H1 (cell line): ENCODE results near the gene USP3. TPM values are rescaled to one million over a fixed set of nuclear protein-coding genes. Genes with fewer than 3 reads are reported as not detected.

Experiments
- CTCF ChIA-PET: fragments of 300-600 bp; sonication (Branson Sonifier 250); formaldehyde crosslinking; loops from one replicate; lab custom pipeline; 2021; ENCODE audit not compliant: partially characterized antibody; lab: Charles Lee
- POLR2A ChIA-PET: fragments of 300-600 bp; sonication (Branson Sonifier 250); formaldehyde crosslinking; loops from one replicate; lab custom pipeline; 2021; ENCODE audit warnings: inconsistent platforms; ENCODE audit not compliant: partially characterized antibody; lab: Charles Lee
- DNase-seq, 2 experiments: peaks; one replicate each; pipeline versions ENCODE4 v3.0.0 to v3.0.0-alpha.2; 2010 to 2022; ENCODE audit warnings: low spot score in 2 of 2, low read depth in 1 of 2, mixed read lengths in 1 of 2
- FAIRE-seq: peaks from 2 replicates; lab custom pipeline; 2011; peaks lifted over from hg19 to GRCh38; lab: Jason Lieb, UNC
- H2AFZ ChIP-seq: 2 replicates; pipeline ENCODE4 v1.8.1; 2012; ENCODE audit warnings: low read length, inconsistent platforms
- H2AK5ac ChIP-seq: 2 replicates; pipeline ENCODE4 v1.6.1; 2013; ENCODE audit warnings: low read depth, low read length
- H2BK120ac ChIP-seq: replicated peaks from 2 replicates; pipeline ENCODE3; 2013; ENCODE audit warnings: low read depth, low read length, inconsistent platforms
- H2BK12ac ChIP-seq: 2 replicates; pipeline ENCODE4 v1.6.1; 2013; ENCODE audit warnings: low read depth, low read length
- H2BK15ac ChIP-seq: 2 replicates; pipeline ENCODE4 v1.6.1; 2013; ENCODE audit warnings: low read length
- H2BK20ac ChIP-seq: 2 replicates; pipeline ENCODE4 v1.6.1; 2013; ENCODE audit warnings: low read length
- H2BK5ac ChIP-seq: 2 replicates; pipeline ENCODE4 v1.6.1; 2013; ENCODE audit warnings: low read depth, low read length
- H3K14ac ChIP-seq: 2 replicates; pipeline ENCODE4 v1.6.1; 2013; ENCODE audit warnings: inconsistent platforms; ENCODE audit not compliant: insufficient read length
- H3K18ac ChIP-seq: 2 replicates; pipeline ENCODE4 v1.6.1; 2013; ENCODE audit warnings: low read length; ENCODE audit errors: extremely low read depth
- H3K23ac ChIP-seq: 2 replicates; pipeline ENCODE4 v1.6.1; 2013; ENCODE audit warnings: inconsistent platforms; ENCODE audit not compliant: insufficient read length
- H3K23me2 ChIP-seq: 2 replicates; pipeline ENCODE4 v1.6.1; 2013; ENCODE audit warnings: low read depth, low read length
- H3K27ac ChIP-seq: 2 replicates; pipeline ENCODE4 v1.6.1; 2011; ENCODE audit warnings: low read depth, low read length, inconsistent platforms
- H3K27me3 ChIP-seq, 4 experiments: replicated peaks in 1 of 4; 1 replicate in 1 of 4; 2 replicates in 3 of 4; pipeline versions ENCODE4 v1.6.1 to v1.8.1; 2011 to 2013; ENCODE audit warnings: low read length in 3 of 4, mild to moderate bottlenecking in 3 of 4, inconsistent platforms in 2 of 4, mixed read lengths in 2 of 4, moderate library complexity in 1 of 4; ENCODE audit not compliant: control insufficient read depth in 3 of 4, insufficient read depth in 3 of 4; ENCODE audit errors: extremely low read depth in 1 of 4
- H3K36me3 ChIP-seq, 4 experiments: 2 replicates each; pipeline versions ENCODE4 v1.6.1 to v1.8.1; 2011 to 2013; ENCODE audit warnings: mild to moderate bottlenecking in 4 of 4, low read length in 3 of 4, moderate library complexity in 2 of 4, control low read depth in 1 of 4, inconsistent platforms in 1 of 4; ENCODE audit not compliant: insufficient read depth in 4 of 4, control insufficient read depth in 2 of 4
- H3K4ac ChIP-seq: replicated peaks from 2 replicates; pipeline ENCODE3; 2013; ENCODE audit warnings: low read length, low read depth, mixed read lengths, inconsistent platforms; ENCODE audit not compliant: insufficient read length
- H3K4me1 ChIP-seq, 4 experiments: replicated peaks in 1 of 4; 1 replicate in 1 of 4; 2 replicates in 3 of 4; pipeline versions ENCODE4 v1.6.1 to v1.8.1; 2011 to 2013; ENCODE audit warnings: low read length in 3 of 4, inconsistent platforms in 2 of 4, mixed read lengths in 1 of 4; ENCODE audit not compliant: insufficient read depth in 4 of 4, control insufficient read depth in 3 of 4
- H3K4me2 ChIP-seq, 2 experiments: 2 replicates each; pipeline versions ENCODE4 v1.6.1 to v1.8.1; 2011 to 2013; ENCODE audit warnings: low read depth in 2 of 2, low read length in 2 of 2, control low read depth in 1 of 2, inconsistent platforms in 1 of 2, mild to moderate bottlenecking in 1 of 2; ENCODE audit not compliant: insufficient read depth in 1 of 2
- H3K4me3 ChIP-seq, 4 experiments: fragments of 200-600, 300-600 bp in 1 of 4; sonication (generic), shearing (Covaris generic), sonication (Bioruptor Twin) in 1 of 4; 2 replicates each; pipeline versions ENCODE4 v1.5.1 to v1.8.1; 2011 to 2016; ENCODE audit warnings: low read length in 4 of 4, low read depth in 3 of 4, control low read depth in 2 of 4, inconsistent platforms in 2 of 4, mild to moderate bottlenecking in 2 of 4, mixed read lengths in 1 of 4, moderate library complexity in 1 of 4; ENCODE audit not compliant: insufficient read depth in 2 of 4; ENCODE audit errors: extremely low read depth in 1 of 4
- H3K56ac ChIP-seq: replicated peaks from 2 replicates; pipeline ENCODE3; 2013; ENCODE audit warnings: low read depth, mild to moderate bottlenecking, mixed read lengths, low read length, inconsistent platforms; ENCODE audit not compliant: insufficient read length
- H3K79me1 ChIP-seq: 2 replicates; pipeline ENCODE4 v1.6.1; 2013; ENCODE audit warnings: low read depth, low read length, control low read depth
- H3K79me2 ChIP-seq, 2 experiments: 2 replicates each; pipeline versions ENCODE4 v1.6.1 to v1.8.1; 2012 to 2013; ENCODE audit warnings: low read length in 2 of 2, mild to moderate bottlenecking in 2 of 2, inconsistent platforms in 1 of 2; ENCODE audit not compliant: insufficient read depth in 2 of 2, control insufficient read depth in 1 of 2
- H3K9ac ChIP-seq, 4 experiments: replicated peaks in 1 of 4; 1 replicate in 1 of 4; 2 replicates in 3 of 4; pipeline versions ENCODE4 v1.6.1 to v1.8.1; 2011 to 2013; ENCODE audit warnings: low read depth in 3 of 4, low read length in 3 of 4, control low read depth in 2 of 4, mild to moderate bottlenecking in 2 of 4, moderate library complexity in 2 of 4, inconsistent platforms in 1 of 4; ENCODE audit errors: extremely low read depth in 1 of 4
- H3K9me3 ChIP-seq, 2 experiments: 2 replicates each; pipeline versions ENCODE4 v1.6.1 to v1.8.1; 2012 to 2013; ENCODE audit warnings: mild to moderate bottlenecking in 2 of 2, moderate library complexity in 2 of 2, control low read depth in 1 of 2, inconsistent platforms in 1 of 2, low read depth in 1 of 2, low read length in 1 of 2, mixed read lengths in 1 of 2; ENCODE audit not compliant: insufficient read depth in 2 of 2
- H4K20me1 ChIP-seq, 2 experiments: replicated peaks in 1 of 2; 2 replicates each; pipeline versions ENCODE3 to v1.8.1; 2011 to 2013; ENCODE audit warnings: inconsistent platforms in 2 of 2, low read length in 2 of 2, mild to moderate bottlenecking in 1 of 2; ENCODE audit not compliant: insufficient read depth in 2 of 2, control insufficient read depth in 1 of 2
- H4K5ac ChIP-seq: 2 replicates; pipeline ENCODE4 v1.6.1; 2013; ENCODE audit warnings: low read length, low read depth, mixed read lengths, inconsistent platforms; ENCODE audit not compliant: insufficient read length
- H4K8ac ChIP-seq: 2 replicates; pipeline ENCODE4 v1.8.0; 2013; ENCODE audit warnings: mild to moderate bottlenecking, moderate library complexity, low read length, inconsistent platforms; ENCODE audit not compliant: insufficient read depth; ENCODE audit errors: extremely low read depth
- H4K91ac ChIP-seq: replicated peaks from 2 replicates; pipeline ENCODE3; 2013; ENCODE audit warnings: low read length, mixed read lengths, inconsistent platforms; ENCODE audit not compliant: insufficient read length
- CBX8 ChIP-seq: fragments of 300-800, 300-1000 bp; sonication (generic); IDR thresholded peaks from 2 replicates; pipeline ENCODE4 v1.7.1; 2016; ENCODE audit warnings: low read depth, low read length, borderline replicate concordance
- GABPA ChIP-seq: IDR thresholded peaks from 2 replicates; pipeline ENCODE4 v1.6.1; 2011; ENCODE audit warnings: mild to moderate bottlenecking, low read length, moderate library complexity, borderline replicate concordance; ENCODE audit not compliant: insufficient read depth
- TCF12 ChIP-seq: IDR thresholded peaks from 2 replicates; pipeline ENCODE4 v1.6.1; 2011; ENCODE audit warnings: low read depth, mild to moderate bottlenecking, low read length
- WGBS, 2 experiments: shearing (Covaris generic) in 1 of 2; methylation state at CpG; one replicate each; pipeline versions ENCODE4 v1.1.6 to v1.1.7; 2013 to 2015; ENCODE audit warnings: low lambda C conversion rate in 2 of 2, mixed read lengths in 2 of 2, inconsistent platforms in 1 of 2, low coverage in 1 of 2, missing lambda C conversion rate in 1 of 2; ENCODE audit not compliant: insufficient replicate concordance in 2 of 2, insufficient coverage in 1 of 2, insufficient read length in 1 of 2; ENCODE audit errors: extremely low coverage in 1 of 2, missing lambda C conversion rate in 1 of 2; 5-methylcytosine and 5-hydroxymethylcytosine counted together
- polyA plus RNA-seq, 7 experiments: library from polyadenylated mRNA; depleted of rRNA in 3 of 7; stranded (reverse) in 5 of 7; unstranded in 2 of 7; fragments of >200 nt in 5 of 7; fragments of 200-250 nt in 2 of 7; gene quantifications; 1 replicate in 5 of 7; 2 replicates in 1 of 7; 4 replicates in 1 of 7; pipeline versions ENCODE4 v1.2.1 to v1.2.3, GENCODE V29; 2011 to 2013; ENCODE audit warnings: missing spikeins in 2 of 7, mixed read lengths in 2 of 7
- total RNA-seq: library from RNA; stranded (reverse); fragmentation: NEBNext Ultra II Directional; extraction: Animal tissue kit (Norgen Biotek cat#: 25700); gene quantifications from 2 replicates; pipeline ENCODE4 v1.2.1, GENCODE V29; 2021

The USP3 gene
- total and polyA plus RNA-seq, 2 of the 8 experiments (the other 6 are each of a cell fraction or from before 2014, with no cell fraction given), result 15.5 to 16.2 TPM

DNA sequence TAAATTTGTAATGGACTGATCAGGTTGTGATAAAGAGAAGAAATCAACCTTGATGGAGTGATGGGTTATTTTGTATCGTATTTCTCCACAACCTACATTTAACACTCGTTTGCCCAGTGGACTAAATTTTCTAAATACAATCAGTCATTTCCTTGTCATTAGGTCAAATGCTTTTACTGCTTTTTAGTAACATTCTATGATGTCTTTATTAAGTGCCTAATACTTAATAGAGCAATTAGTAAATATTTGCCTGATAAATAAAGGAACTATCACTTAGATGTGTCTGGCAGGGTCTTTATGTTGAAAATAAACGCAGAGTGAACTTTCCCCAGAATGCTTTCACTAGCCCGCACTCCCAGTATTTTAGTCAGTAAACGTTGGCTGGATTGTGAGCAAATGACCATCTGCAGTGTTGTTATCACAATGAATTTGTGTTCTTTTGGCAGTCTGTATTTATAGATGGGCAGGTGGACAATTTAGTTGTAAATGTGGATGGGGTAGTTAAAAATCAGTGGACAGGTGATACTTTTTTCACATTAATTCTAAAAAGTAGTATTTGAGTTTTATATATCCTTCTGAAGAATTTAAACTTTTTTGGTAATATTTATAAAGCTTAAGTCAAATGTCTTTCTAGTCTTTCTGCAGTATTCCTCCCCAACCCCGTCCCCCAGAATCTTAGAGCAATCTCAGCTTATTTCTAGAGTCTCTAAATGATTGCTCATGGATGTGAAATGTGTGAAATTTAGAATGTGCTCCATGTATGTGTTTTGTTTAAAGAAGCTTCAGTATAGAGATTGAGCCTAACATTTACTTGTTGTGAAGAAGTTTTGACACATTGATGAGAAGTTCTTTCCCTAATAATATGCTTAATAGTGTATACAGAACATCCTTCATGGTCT, 4.9 kb downstream of the USP3 start:
- CTCF ChIA-PET, result interaction anchor here (0.9 to 1.7 kb wide), 5 partner anchors 10 to 91 kb away, joined by 3 to 7 read pairs (median 5); no protein-coding TSS in a partner anchor
- H3K27me3 ChIP-seq, result peaks cover 4 to 30% (median 19%) of the 10 kb centered on the region in 4 experiments
- H4K91ac ChIP-seq, result no peak overlapping the region
- H4K8ac ChIP-seq, result no peak overlapping the region
- 78% methylated on average over 6 of the region's 6 CpGs; no CpG with 5 or more reads in 1 of the 2 experiments for WGBS, 2 experiments
- no peak overlapping the region for H3K4me2 ChIP-seq
- no peak overlapping the region for H4K5ac ChIP-seq
- H2BK12ac ChIP-seq, result no peak overlapping the region
- no peak overlapping the region for H3K18ac ChIP-seq
- H3K79me1 ChIP-seq, result no peaks in the 10 kb centered on the region
- H3K9me3 ChIP-seq, result no peaks in the 10 kb centered on the region
- peaks cover 0 to 3% (median 0%) of the 10 kb centered on the region in 4 experiments; a peak in 3 of 7 replicates for H3K4me1 ChIP-seq
- POLR2A ChIA-PET, result interaction anchor here (0.7 kb wide), 1 partner anchor 88 kb away, joined by 3 read pairs; the partner anchor contains the start of gene FBXL22
- no peak overlapping the region for H2BK120ac ChIP-seq
- no peaks in the 10 kb centered on the region for H3K36me3 ChIP-seq
- H2BK20ac ChIP-seq, result no peak overlapping the region
- H4K20me1 ChIP-seq, result peaks cover 4 to 13% of the 10 kb centered on the region in 2 experiments
- no peak overlapping the region for H3K56ac ChIP-seq
- no peak overlapping the region for H2AK5ac ChIP-seq
- no peak overlapping the region for H3K23ac ChIP-seq
- H3K4me3 ChIP-seq, result no peak overlapping the region
- DNase-seq (no peak), FAIRE-seq (no peak)
- H3K27ac ChIP-seq, result no peak overlapping the region
- peaks cover 0 to 70% of the 10 kb centered on the region in 2 experiments; a peak in 2 of 4 replicates for H3K79me2 ChIP-seq
- H3K9ac ChIP-seq, result no peak overlapping the region
- no peak overlapping the region for H2BK5ac ChIP-seq
- H3K4ac ChIP-seq, result no peak overlapping the region
- no peak overlapping the region for H3K14ac ChIP-seq
- H3K23me2 ChIP-seq, result no peaks in the 10 kb centered on the region; the same call in 1 of the 2 replicates
- H2BK15ac ChIP-seq, result no peak overlapping the region
- no peak overlapping the region for H2AFZ ChIP-seq
- TF ChIP-seq CBX8 (no peak), GABPA (no peak), TCF12 (no peak)
